T1000 (cell line): ENCODE results near the gene DCC.

ENCODE experiments used
- DNase-seq: peaks from one replicate; lab custom pipeline; 2025; ENCODE audit warnings: mixed read lengths; lab: John Stamatoyannopoulos, UW

The DCC gene

GRCh38 chr18:52824126-52824525 is 484.1 kb downstream of the DCC start:
- DNase-seq: no peak

DNA sequence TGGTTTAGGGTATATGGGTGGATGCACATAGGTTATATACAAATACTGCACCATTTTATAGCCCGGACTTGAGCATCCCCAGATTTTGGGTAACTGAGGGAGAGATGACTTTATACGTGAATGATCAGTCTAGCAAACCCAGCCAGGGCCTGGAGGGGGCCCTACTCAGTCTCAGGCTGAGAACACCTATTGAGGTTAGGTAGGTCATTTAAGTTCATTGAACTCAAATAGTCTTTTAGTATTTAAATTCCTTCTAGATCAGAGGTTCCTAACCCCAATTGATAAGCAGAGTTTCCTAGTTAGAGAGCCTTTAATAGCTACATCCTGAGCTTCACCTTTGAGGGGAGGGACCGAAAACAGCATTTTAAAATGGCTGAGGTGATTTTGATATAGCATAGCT is 487.0 kb downstream of the DCC start:
- no peak for DNase-seq

DNA sequence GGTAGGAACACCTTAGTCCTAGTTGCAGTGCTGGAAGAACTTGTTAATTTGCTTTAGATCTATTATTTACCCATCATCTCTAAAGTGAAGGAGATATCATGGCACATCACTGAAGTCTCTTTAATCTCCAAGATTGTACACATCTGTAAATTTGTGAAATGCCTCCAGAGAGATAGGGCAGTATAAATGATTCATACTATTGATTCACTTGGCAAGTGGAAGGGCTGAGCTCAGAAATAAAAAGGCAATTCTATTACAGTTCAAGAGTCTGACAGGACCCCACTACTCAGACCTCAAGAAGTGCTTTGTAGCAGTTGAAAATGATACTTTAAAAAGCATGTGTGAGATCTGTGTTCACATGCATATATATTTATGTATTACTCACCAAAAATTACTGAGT is 489.3 kb downstream of the DCC start:
- DNase-seq: no peak

DNA sequence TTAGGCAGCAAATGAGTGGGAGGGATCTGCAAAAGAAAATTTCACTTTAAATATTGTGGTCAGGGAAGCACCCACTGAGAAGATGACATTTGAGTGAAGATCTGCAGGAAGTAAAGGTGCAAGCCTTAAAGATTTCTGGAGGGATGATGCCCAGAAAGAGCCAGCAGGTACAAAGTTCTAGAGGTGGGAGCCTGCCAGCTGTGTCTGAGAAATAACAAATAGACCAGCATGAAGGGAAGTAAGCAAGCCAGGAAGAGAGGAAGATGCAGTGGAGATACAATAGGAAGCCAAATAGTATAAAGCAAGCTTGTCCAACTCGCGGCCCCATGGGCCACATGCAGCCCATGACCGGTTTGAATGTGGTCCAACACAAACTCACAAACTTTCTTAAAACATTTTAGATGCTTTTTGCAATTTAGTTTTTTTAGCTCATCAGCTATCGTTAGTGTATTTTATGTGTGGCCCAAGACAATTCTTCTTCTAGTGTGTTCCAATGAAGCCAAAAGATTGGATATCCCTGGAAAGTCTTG is 489.9 kb downstream of the DCC start:
- DNase-seq: no peak

DNA sequence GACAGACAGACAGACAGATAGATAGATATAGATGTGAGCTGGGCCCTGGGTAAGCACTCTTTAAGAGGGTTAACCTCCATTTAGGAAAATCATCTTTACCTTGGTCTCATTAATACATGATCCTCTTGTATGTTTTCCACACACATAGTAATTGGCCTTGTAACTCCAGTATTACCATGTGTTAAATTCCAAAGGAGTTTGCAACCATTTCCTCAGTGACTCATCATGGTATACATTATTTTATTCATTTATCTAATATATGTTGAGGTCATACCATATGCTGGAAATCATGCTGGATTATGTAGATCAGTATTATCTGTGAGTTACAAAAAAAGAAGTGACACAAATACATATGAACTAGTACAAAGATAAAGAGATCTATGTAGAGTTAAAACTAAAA is 504.3 kb downstream of the DCC start:
- DNase-seq: no peak

DNA sequence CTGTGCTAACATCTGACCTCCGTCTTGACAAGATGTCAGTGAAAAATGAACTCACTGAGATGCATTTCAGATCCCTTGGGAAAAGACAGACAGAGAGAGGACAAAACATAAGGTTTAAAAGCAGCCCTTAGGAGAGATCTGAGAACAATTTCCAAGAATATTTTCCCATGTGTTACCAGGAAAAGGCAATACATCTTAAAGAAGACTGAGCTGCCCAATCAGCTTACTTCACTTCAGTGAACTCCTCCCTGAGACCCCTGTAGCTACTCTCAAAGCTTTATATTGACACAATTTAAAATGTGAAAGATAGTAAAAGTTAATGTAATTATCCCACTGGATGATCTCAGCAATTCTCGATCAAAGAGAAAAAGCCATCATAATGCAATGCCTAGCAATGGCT is 505.0 kb downstream of the DCC start:
- DNase-seq: no peak

- DNase-seq: no peak
Observed at GRCh38 chr18:52850031-52850560, 510.1 kb downstream of the DCC start.

GRCh38 chr18:52861558-52861957 is 521.6 kb downstream of the DCC start:
- no peak for DNase-seq

DNA sequence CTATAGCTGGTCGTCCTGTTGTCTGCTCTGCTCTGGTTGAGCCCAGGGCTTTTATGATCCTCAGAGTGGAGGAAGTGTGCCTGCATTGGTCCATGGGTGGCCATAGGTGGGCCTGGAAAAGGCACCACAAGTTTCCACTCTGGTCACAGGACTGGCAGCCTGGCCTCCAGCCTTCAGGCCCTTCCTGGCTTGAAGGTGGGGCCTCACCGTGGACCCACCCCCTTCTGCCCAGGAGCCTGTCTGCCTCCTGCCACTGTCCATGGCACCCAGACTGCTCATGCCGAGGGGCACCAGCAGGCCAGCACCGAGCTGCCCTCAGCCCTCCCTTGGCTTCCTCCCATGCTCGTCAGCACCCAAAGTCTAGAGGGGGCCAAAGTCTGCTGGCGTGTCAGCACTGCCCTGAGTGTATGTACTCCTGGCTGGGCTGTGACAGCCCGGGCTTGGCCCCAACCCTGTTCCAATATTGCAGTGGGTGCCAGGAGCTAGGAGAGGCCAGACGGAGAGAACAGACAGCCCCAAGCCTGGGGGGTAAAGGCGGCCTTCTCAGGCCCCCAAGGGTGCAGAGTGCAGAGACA is 529.4 kb downstream of the DCC start:
- DNase-seq: no peak

GRCh38 chr18:52869942-52870907 is 530.2 kb downstream of the DCC start:
- DNase-seq: no peak

- DNase-seq: no peak
Observed at GRCh38 chr18:52874774-52875173, 534.8 kb downstream of the DCC start.

DNA sequence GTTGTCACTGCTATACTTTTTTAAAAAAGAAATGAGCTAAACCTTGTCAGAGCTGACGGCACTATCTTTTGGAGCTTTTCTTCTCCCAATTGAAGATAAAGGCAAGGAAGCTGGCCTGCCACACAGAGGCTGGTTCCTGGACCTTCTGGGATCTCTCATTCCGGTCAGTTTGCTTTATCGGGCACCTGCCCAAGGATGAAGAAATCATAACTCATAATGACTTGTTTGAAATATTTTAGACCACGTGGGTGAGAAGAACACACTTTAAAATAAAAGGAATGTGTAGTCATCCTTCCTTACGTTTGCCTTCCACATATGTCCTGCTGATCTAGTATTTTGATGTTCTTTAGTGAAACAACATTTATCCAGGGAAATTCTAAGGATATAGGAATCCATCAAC is 535.7 kb downstream of the DCC start:
- DNase-seq: no peak

GRCh38 chr18:52888014-52888413 is 548.0 kb downstream of the DCC start:
- DNase-seq: no peak

GRCh38 chr18:52894801-52895200 is 554.8 kb downstream of the DCC start:
- no peak for DNase-seq

- no peak for DNase-seq
Observed at GRCh38 chr18:52897611-52898484, 557.9 kb downstream of the DCC start.

GRCh38 chr18:52898485-52899058 is 558.6 kb downstream of the DCC start:
- DNase-seq: no peak

- no peak for DNase-seq
Observed at GRCh38 chr18:52902188-52902587, 562.2 kb downstream of the DCC start.

DNA sequence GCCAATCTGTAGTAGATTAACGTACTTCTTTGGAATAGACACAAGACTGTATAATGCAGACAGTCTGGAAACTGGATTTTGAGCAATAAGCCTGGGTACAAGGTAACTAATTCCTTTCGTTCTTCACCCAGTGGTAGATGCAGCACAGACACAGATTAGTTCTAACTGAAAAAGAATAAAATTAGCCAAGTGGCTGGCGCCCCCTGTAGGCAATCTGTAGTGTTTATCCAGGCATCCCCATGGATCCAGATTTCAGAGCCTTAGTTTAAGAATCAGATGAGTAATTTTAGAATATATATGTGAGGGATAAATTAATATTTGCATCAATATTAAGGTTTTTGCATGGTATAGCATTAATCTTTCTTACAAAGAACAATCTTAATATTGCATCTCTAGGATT is 563.9 kb downstream of the DCC start:
- no peak for DNase-seq

DNA sequence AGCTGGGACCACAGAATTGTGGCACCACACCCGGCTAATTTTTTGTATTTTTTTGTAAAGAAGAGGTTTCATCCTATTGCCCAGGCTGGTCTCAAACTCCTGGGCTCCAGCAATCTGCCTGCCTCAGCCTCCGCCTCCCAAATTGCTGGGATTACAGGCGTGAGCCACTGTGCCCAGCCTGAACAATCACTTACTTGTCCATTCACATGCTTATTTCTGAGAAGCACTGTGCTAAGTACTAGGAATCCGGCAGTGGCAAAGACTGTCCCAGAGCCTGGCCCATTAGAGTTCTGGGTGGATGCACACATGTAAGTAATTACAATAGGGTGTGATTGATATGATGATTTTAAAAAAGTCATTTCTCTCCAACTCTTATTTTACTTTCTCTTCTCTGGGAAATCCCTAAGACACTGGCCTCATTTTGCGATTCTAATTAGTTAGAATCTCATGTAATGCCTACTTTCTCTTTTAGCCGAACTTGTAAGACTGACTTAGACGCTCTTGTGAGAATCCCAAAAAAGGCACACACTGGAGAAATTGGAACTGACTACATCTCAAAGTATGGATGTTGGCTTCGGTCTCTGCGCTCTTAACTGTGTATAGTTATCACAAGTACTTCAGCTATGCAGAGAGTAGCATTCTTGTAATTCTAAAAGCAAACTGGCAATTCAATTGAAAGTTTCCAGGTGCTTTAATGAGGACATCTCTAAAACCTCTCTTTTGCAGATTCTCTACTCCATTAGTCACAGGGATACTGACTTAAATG is 567.7 kb downstream of the DCC start:
- no peak for DNase-seq

- no peak for DNase-seq
Observed at GRCh38 chr18:52914148-52914547, 574.2 kb downstream of the DCC start.

- no peak for DNase-seq
Observed at GRCh38 chr18:52920665-52921064, 580.7 kb downstream of the DCC start.
